ENCODE results near the gene AKAP6.

- TF ChIP-seq, protein P1, sequence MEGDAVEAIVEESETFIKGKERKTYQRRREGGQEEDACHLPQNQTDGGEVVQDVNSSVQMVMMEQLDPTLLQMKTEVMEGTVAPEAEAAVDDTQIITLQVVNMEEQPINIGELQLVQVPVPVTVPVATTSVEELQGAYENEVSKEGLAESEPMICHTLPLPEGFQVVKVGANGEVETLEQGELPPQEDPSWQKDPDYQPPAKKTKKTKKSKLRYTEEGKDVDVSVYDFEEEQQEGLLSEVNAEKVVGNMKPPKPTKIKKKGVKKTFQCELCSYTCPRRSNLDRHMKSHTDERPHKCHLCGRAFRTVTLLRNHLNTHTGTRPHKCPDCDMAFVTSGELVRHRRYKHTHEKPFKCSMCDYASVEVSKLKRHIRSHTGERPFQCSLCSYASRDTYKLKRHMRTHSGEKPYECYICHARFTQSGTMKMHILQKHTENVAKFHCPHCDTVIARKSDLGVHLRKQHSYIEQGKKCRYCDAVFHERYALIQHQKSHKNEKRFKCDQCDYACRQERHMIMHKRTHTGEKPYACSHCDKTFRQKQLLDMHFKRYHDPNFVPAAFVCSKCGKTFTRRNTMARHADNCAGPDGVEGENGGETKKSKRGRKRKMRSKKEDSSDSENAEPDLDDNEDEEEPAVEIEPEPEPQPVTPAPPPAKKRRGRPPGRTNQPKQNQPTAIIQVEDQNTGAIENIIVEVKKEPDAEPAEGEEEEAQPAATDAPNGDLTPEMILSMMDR (IDR thresholded peaks at IDR 0.05; ENCODE audit: low read depth, low read length, missing input control): no peak
- TF ChIP-seq TAF1 (conservative IDR thresholded peaks at IDR 0.05): no peak
- no peak for TF ChIP-seq SP1 (IDR thresholded peaks at IDR 0.05)
Measured at GRCh38 chr14:32507029-32507984, 178.2 kb downstream of the AKAP6 start.
